ENCODE data around the gene BCAS1. TPM values are rescaled to one million over a fixed set of nuclear protein-coding genes. Genes with fewer than 3 reads are reported as not detected.

Gene BCAS1
- total RNA-seq, 2 donors from 2014 or later, result not detected

- Mint-ChIP-seq H3K9me3 (no peaks in the 10 kb centered on the region), H3K4me1 (peaks cover 26% of the 10 kb centered on the region)
- WGBS, 2 experiments (ENCODE audit: insufficient coverage in 1 of 2, insufficient read length in 1 of 2), result 80 to 85% methylated on average over 5 to 7 of the region's 7 CpGs
Observed at GRCh38 chr20:54065601-54066038, 4.8 kb downstream of the BCAS1 start.

GRCh38 chr20:54064939-54065338 lies 5.5 kb downstream of the BCAS1 start:
- Histone ChIP-seq H3K27ac (ENCODE audit: low read depth, low read length) (no peak overlapping the region), H3K9me3 (ENCODE audit: control insufficient read depth, low read length) (no peaks in the 10 kb centered on the region), H3K36me3 (ENCODE audit: control insufficient read depth, insufficient read depth, low read length) (no peaks in the 10 kb centered on the region), H3K27me3 (ENCODE audit: control insufficient read depth, insufficient read depth, low read length, poor library complexity, severe bottlenecking) (no peaks in the 10 kb centered on the region), H3K9ac (ENCODE audit: extremely low read depth, low read length, poor library complexity, severe bottlenecking) (no peak overlapping the region), H3K4me3 (ENCODE audit: low read length) (no peak overlapping the region), H3K4me1 (ENCODE audit: control insufficient read depth, insufficient read depth, low read length) (peaks cover 4% of the 10 kb centered on the region)
- no peaks in the 10 kb centered on the region for H3K36me3 Mint-ChIP-seq (ENCODE audit: low read depth)
- no peaks in the 10 kb centered on the region for H3K27me3 Mint-ChIP-seq (ENCODE audit: insufficient read depth)
- DNase-seq, result no peak
- H3K27ac Mint-ChIP-seq, result no peak overlapping the region
- TF ChIP-seq CTCF (conservative IDR thresholded peaks at IDR 0.05), result no peak
- H3K4me3 Mint-ChIP-seq, result no peak overlapping the region
- WGBS, 2 experiments (ENCODE audit: insufficient coverage in 1 of 2, insufficient read length in 1 of 2), result 88 to 95% methylated on average over 4 to 7 of the region's 7 CpGs
- peaks cover 25% of the 10 kb centered on the region for H3K4me1 Mint-ChIP-seq
- H3K9me3 Mint-ChIP-seq, result no peaks in the 10 kb centered on the region

More at GRCh38 chr20:54065601-54066038, 4.8 kb downstream of the BCAS1 start:
- Mint-ChIP-seq H3K4me3 (no peak overlapping the region), H3K27me3 (ENCODE audit: insufficient read depth) (no peaks in the 10 kb centered on the region), H3K27ac (no peak overlapping the region), H3K36me3 (ENCODE audit: low read depth) (no peaks in the 10 kb centered on the region)
- no peak for DNase-seq
- no peak overlapping the region for H3K4me3 ChIP-seq (ENCODE audit: low read length)
- H3K36me3 ChIP-seq (ENCODE audit: control insufficient read depth, insufficient read depth, low read length), result no peaks in the 10 kb centered on the region
- no peak overlapping the region for H3K9ac ChIP-seq (ENCODE audit: extremely low read depth, low read length, poor library complexity, severe bottlenecking)
- TF ChIP-seq CTCF (conservative IDR thresholded peaks at IDR 0.05), result no peak
- peaks cover 4% of the 10 kb centered on the region for H3K4me1 ChIP-seq (ENCODE audit: control insufficient read depth, insufficient read depth, low read length)
- no peak overlapping the region for H3K27ac ChIP-seq (ENCODE audit: low read depth, low read length)
- no peaks in the 10 kb centered on the region for H3K27me3 ChIP-seq (ENCODE audit: control insufficient read depth, insufficient read depth, low read length, poor library complexity, severe bottlenecking)
- H3K9me3 ChIP-seq (ENCODE audit: control insufficient read depth, low read length), result no peaks in the 10 kb centered on the region

GRCh38 chr20:54063992-54064676 lies 6.3 kb downstream of the BCAS1 start:
- Histone ChIP-seq H3K9me3 (ENCODE audit: control insufficient read depth, low read length) (no peaks in the 10 kb centered on the region), H3K36me3 (ENCODE audit: control insufficient read depth, insufficient read depth, low read length) (no peaks in the 10 kb centered on the region), H3K4me1 (ENCODE audit: control insufficient read depth, insufficient read depth, low read length) (peaks cover 4% of the 10 kb centered on the region), H3K9ac (ENCODE audit: extremely low read depth, low read length, poor library complexity, severe bottlenecking) (no peak overlapping the region), H3K27ac (ENCODE audit: low read depth, low read length) (no peak overlapping the region), H3K27me3 (ENCODE audit: control insufficient read depth, insufficient read depth, low read length, poor library complexity, severe bottlenecking) (no peaks in the 10 kb centered on the region), H3K4me3 (ENCODE audit: low read length) (no peak overlapping the region)
- H3K27me3 Mint-ChIP-seq (ENCODE audit: insufficient read depth), result no peaks in the 10 kb centered on the region
- no peak for DNase-seq
- H3K9me3 Mint-ChIP-seq, result no peaks in the 10 kb centered on the region
- no peak overlapping the region for H3K4me3 Mint-ChIP-seq
- TF ChIP-seq CTCF (conservative IDR thresholded peaks at IDR 0.05), result no peak
- H3K4me1 Mint-ChIP-seq, result peaks cover 22% of the 10 kb centered on the region
- 50 to 86% methylated on average over 1 to 11 of the region's 11 CpGs for WGBS, 2 experiments (ENCODE audit: insufficient coverage in 1 of 2, insufficient read length in 1 of 2)
- H3K27ac Mint-ChIP-seq, result peak overlapping the region; percentile 49
- no peaks in the 10 kb centered on the region for H3K36me3 Mint-ChIP-seq (ENCODE audit: low read depth)
